Central memory CD4-positive, alpha-beta T cell (primary cell): ENCODE results near the gene PGAM1.
A peak's percentile ranks its signal among the peaks of the same experiment; 100 is the strongest.
"Not testable (repeated sequence)": the region's sequence is repeated elsewhere in the genome, so short reads cannot be mapped to it uniquely, and the experiment has no call there.

Experiments used
- DNase-seq: peaks from one replicate; pipeline ENCODE4 v3.0.0; 2022

The PGAM1 gene

DNA sequence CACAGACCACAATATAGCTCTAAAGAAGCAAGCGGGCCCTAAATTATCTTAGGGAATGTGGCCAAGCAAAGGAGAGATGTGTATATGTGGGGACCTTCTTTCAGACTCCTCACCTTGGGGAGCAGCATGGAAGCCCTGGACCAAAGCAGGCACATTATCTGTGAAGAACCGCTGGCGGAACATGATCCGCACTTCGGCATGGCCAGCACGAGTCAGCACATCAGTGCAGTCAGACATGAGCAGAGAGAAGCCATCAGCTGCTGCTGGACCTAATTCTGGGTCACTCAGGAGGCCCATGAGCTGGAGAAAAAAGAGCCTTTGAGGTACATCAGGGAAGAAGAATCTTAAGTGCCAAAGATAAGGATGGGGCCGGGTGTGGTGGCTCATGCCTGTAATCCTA is 33.9 kb downstream of the PGAM1 start:
- DNase-seq, result no peak

DNA sequence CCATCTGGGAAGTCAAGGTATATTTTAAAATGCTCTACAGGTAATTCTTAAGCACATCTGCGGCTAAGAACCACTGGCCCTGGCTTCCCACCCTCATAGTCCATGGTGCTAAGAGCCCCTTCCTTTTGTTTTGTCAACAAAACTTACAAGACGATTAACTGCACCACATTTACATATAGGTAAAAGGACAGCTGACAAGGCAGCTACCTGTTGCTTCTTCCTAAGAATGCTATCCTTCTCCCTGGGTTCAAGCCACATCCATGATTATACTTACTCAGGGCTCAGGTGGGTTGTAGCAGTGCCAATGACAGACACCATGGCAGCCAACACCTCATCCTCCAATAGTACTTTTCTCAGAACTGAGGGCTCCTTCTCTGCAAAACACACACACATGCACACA is 36.3 kb downstream of the PGAM1 start:
- DNase-seq, result no peak

DNA sequence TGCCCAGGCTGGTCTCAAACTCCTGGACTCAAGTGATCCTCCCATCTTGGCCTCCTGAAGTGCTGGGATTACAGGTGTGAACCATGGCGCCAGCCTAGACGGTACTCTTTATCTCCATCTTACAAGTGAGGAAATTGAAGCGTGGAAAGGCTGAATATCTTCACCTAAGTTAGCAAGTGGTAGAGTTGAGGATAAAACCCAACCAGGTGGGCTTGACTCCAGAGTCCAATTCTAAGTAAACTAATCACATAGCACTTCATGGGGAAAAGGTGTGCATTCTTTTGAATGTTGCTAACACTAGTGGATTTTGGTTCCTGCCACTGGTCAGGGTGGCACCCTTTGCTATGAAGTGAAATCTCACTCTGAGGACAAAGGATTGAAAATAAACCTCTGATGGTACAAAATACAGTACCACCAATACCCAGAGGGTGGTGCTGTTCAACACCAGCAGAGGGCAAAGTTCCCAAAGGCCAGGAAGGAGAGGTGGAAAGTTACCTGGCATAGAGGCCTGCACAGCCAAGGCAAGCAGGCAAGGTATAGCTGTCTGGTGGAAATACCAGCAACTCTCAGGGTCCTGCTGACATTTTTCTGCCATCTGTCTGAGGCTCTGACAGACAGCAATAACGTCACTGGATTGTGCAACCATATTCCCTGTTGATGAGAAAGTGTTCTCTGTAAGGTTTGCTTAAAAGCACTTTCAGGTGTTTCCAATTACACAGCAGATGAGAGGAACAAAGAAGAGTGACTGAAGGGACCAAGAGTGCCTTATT is 37.6 kb downstream of the PGAM1 start:
- DNase-seq, result peak; percentile 38

DNA sequence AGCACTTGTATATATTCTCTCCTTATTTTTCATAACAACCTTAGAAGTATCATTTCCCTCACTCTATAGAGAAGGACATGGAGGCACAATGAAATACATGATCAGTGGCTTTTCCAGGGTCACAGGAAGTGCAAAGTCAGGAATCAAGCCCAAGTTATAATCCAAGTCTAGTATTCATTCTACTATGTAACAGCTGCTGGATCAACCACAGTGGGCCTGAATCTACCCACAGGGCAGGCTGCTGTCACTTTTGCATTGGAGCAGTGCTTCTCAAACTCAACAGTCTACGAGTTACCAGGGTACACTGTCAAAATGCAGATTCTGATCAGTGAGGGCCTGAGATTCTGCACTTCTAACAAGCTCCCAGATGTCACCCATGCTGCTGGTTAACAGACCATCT is 38.2 kb downstream of the PGAM1 start:
- no peak for DNase-seq

DNA sequence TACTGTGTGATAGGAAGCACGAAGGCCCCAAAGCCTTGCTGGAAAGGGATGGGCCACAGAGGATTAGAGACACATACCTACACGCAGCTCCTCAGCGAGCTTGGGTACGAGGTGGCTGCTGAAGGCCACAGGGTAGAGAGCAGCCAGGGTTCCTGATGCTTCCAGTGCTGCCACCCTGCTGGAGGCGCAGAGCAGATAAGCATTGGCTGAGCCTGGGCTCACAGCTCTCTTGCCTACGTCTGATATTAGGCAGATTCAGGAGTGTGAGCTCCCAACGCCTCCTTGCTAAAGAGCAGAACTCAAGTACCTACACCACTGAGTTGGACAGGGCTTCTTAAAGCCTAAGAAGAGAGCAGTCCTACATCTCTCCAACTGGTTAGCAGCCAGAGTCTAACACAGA is 40.0 kb downstream of the PGAM1 start:
- no peak for DNase-seq

DNA sequence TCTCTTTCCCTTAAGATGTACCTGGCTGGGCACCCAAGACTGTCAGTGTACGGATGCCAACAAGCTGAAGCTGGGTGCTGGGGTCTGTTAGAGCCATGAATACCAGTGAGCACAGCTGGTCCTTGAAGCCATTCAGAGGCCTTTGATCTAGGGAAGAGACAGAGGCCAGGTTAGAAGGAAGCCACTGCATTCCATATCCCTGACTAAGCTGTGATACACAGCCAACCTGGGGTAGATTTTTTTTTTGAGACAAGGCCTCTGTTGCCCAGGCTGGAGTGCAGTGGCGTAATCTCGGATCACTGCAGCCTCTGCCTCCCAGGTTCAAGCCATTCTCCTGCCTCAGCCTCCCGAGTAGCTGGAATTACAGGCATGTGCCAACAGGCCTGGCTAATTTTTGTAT is 40.8 kb downstream of the PGAM1 start:
- no peak for DNase-seq

DNA sequence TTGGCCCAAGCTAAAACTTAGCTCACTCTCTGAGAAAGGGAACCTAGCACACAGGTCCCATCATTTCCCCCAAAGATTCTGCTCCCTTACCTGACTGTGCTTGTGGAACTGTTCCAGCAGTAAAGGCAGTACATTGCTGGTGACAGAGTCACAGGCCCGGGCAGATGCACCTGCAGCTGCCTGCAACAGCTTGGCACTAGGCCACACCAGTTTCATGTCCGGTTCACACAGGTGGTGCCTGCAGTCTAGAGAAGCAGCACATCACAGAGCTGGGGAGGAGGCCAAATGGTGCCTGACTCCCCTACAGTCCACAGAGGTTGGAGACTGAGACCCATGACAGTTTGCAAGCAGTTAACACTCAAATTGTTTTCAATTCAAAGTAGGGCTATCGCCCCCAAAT is 42.2 kb downstream of the PGAM1 start:
- no peak for DNase-seq

DNA sequence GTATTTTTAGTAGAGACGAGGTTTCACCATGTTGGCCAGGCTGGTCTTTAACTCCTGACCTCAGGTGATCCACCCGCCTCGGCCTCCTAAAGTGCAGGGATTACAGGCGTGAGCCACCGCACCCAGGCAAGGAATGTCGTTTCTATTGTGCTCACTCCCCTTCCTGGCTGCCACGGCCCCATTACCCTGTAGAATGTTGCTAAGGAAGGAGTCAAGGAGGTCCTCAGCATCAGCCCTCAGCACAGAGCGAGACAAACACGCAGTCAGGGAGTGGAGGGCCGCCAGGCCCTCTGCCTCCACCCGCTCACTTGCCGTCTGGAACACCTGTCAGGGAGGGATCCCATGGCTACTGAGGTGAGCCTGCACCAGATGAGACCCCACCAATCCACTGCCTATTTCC is 42.8 kb downstream of the PGAM1 start:
- not testable (repeated sequence) for DNase-seq

DNA sequence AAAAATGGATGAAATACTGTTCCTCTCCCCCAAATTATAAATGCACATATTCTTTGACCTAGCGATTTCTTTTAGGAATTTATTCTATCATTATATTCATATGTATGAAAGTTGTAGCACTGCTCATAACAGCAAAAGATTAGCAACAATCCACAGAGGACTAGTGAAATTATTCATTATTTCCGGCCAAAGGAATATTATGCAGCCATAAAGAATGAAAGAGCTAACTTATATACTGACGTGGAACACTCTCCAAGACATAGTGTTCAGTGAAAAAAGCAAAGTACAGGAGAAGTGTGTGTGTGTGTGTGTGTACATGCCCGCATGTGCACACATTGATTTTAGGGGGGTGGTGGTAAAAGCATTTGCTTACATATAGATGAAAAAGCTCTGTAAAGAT is 48.9 kb downstream of the PGAM1 start:
- no peak for DNase-seq

DNA sequence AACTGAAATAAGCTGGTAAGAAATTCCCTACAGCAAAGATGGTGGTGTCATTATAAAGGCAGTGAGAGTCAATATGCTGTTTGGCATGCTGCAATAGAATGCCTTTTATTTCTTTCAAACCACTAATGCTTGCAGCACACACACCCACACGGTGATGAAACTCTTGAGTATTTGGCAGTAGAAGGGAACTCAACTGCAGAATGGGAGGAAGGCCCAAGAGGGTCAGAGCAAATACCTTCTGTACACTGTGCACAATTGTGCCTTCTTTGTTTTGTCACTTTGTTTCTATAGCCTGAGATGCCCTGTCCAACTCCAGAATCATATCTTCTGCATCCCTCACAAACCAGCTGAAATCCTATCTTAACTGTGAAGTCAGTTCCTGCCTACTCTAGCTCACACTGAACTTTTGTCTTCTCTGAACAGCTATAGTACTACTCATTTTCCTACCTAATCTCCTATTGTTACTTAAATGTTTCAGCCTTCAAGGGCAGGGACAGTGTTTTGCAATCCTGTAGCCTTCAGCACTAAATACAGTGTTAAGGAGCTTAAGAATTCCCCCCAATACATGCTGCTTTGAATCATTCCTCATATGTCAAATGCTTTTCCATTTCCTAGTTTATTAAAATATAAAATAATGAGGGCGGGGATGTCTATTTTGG is 50.1 kb downstream of the PGAM1 start:
- no peak for DNase-seq

DNA sequence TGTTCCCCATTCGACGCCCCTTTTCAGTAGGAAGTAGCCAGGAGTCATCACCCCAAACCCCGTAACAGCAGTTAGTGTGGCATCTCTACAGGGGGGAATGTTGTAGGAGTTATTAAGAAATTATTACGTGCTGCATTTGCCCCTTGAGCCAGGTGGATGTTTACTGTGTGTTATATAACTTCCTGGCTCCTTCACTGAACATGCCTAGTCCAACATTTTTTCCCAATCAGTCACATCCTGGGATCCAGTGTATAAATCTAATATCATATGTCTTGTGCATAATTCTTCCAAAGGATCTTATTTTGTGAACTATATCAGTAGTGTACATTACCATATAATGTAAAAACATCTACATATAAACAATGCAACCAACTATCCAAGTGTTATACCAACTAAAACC is 53.4 kb downstream of the PGAM1 start:
- not testable (repeated sequence) for DNase-seq

DNA sequence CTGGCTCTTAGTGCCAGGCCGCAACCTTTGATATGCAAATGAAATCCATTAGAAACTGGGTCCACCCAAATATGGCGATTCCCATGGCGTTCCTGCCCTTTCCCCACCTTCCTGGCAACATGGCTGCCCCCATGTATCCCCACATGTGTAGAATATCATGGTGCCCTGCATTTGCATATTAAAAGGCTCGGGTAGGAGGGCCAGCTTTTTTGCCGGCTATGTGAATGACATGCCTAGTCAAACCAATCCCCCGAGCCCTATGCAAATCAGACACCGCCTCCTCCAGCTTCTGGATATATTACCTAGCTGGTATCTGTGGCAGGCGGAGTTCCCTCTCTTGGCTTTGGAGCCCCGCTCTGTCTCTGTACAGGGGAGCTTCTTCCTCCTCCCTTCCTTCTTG is 53.9 kb downstream of the PGAM1 start:
- no peak for DNase-seq

DNA sequence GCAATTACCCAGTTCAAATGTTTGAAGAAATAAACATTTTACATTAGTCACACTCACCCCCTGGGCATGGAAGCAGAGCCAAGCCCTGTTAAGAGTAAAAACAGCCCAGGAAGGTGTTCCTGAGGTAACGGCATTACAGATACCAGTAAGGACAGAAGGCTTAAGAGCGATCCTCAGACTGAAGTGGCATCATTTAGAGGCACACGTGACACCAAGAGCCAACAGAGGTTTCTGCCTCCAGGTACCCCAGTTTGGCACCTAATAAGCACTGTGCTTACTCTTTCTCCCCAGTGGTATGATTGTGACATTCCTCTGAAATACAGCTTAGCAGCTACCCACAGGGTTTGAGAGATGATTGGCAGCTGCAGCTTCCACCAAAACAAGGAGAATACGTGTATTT is 55.1 kb downstream of the PGAM1 start:
- DNase-seq, result no peak

DNA sequence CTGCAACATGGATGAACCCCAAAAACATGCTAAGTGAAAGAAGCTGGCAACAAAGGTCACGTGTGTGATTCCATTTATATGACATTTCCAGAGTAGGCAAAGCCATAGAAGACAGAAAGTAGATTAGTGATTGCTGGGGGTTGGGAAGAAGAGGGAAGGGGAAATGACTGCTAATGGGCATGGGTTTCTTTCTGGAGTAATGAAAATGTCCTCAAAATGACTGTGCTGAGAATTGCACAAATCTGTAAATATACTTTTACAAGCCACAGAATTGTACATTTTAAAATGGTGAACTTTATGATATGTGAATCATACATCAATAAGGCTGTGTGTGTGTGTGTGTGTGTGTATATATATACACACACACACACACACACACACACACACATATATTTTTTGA is 56.4 kb downstream of the PGAM1 start:
- DNase-seq, result no peak
